H1 (cell line): ENCODE measurements around the gene RAI2. TPM values are rescaled to one million over a fixed set of nuclear protein-coding genes. Genes with fewer than 3 reads are reported as not detected.

Experiments
- CTCF ChIA-PET: fragments of 300-600 bp; sonication (Branson Sonifier 250); formaldehyde crosslinking; loops from one replicate; lab custom pipeline; 2021; ENCODE audit not compliant: partially characterized antibody; lab: Charles Lee
- POLR2A ChIA-PET: fragments of 300-600 bp; sonication (Branson Sonifier 250); formaldehyde crosslinking; loops from one replicate; lab custom pipeline; 2021; ENCODE audit warnings: inconsistent platforms; ENCODE audit not compliant: partially characterized antibody; lab: Charles Lee
- DNase-seq, 2 experiments: peaks; one replicate each; pipeline versions ENCODE4 v3.0.0 to v3.0.0-alpha.2; 2010 to 2022; ENCODE audit warnings: low spot score in 2 of 2, low read depth in 1 of 2, mixed read lengths in 1 of 2
- FAIRE-seq: peaks from 2 replicates; lab custom pipeline; 2011; peaks lifted over from hg19 to GRCh38; lab: Jason Lieb, UNC
- H2AFZ ChIP-seq: 2 replicates; pipeline ENCODE4 v1.8.1; 2012; ENCODE audit warnings: low read length, inconsistent platforms
- H2AK5ac ChIP-seq: 2 replicates; pipeline ENCODE4 v1.6.1; 2013; ENCODE audit warnings: low read depth, low read length
- H2BK120ac ChIP-seq: replicated peaks from 2 replicates; pipeline ENCODE3; 2013; ENCODE audit warnings: low read depth, low read length, inconsistent platforms
- H2BK12ac ChIP-seq: 2 replicates; pipeline ENCODE4 v1.6.1; 2013; ENCODE audit warnings: low read depth, low read length
- H2BK15ac ChIP-seq: 2 replicates; pipeline ENCODE4 v1.6.1; 2013; ENCODE audit warnings: low read length
- H2BK20ac ChIP-seq: 2 replicates; pipeline ENCODE4 v1.6.1; 2013; ENCODE audit warnings: low read length
- H2BK5ac ChIP-seq: 2 replicates; pipeline ENCODE4 v1.6.1; 2013; ENCODE audit warnings: low read depth, low read length
- H3K14ac ChIP-seq: 2 replicates; pipeline ENCODE4 v1.6.1; 2013; ENCODE audit warnings: inconsistent platforms; ENCODE audit not compliant: insufficient read length
- H3K18ac ChIP-seq: 2 replicates; pipeline ENCODE4 v1.6.1; 2013; ENCODE audit warnings: low read length; ENCODE audit errors: extremely low read depth
- H3K23ac ChIP-seq: 2 replicates; pipeline ENCODE4 v1.6.1; 2013; ENCODE audit warnings: inconsistent platforms; ENCODE audit not compliant: insufficient read length
- H3K23me2 ChIP-seq: 2 replicates; pipeline ENCODE4 v1.6.1; 2013; ENCODE audit warnings: low read depth, low read length
- H3K27ac ChIP-seq: 2 replicates; pipeline ENCODE4 v1.6.1; 2011; ENCODE audit warnings: low read depth, low read length, inconsistent platforms
- H3K27me3 ChIP-seq, 4 experiments: replicated peaks in 1 of 4; 1 replicate in 1 of 4; 2 replicates in 3 of 4; pipeline versions ENCODE4 v1.6.1 to v1.8.1; 2011 to 2013; ENCODE audit warnings: low read length in 3 of 4, mild to moderate bottlenecking in 3 of 4, inconsistent platforms in 2 of 4, mixed read lengths in 2 of 4, moderate library complexity in 1 of 4; ENCODE audit not compliant: control insufficient read depth in 3 of 4, insufficient read depth in 3 of 4; ENCODE audit errors: extremely low read depth in 1 of 4
- H3K36me3 ChIP-seq, 4 experiments: 2 replicates each; pipeline versions ENCODE4 v1.6.1 to v1.8.1; 2011 to 2013; ENCODE audit warnings: mild to moderate bottlenecking in 4 of 4, low read length in 3 of 4, moderate library complexity in 2 of 4, control low read depth in 1 of 4, inconsistent platforms in 1 of 4; ENCODE audit not compliant: insufficient read depth in 4 of 4, control insufficient read depth in 2 of 4
- H3K4ac ChIP-seq: replicated peaks from 2 replicates; pipeline ENCODE3; 2013; ENCODE audit warnings: low read length, low read depth, mixed read lengths, inconsistent platforms; ENCODE audit not compliant: insufficient read length
- H3K4me1 ChIP-seq, 4 experiments: replicated peaks in 1 of 4; 1 replicate in 1 of 4; 2 replicates in 3 of 4; pipeline versions ENCODE4 v1.6.1 to v1.8.1; 2011 to 2013; ENCODE audit warnings: low read length in 3 of 4, inconsistent platforms in 2 of 4, mixed read lengths in 1 of 4; ENCODE audit not compliant: insufficient read depth in 4 of 4, control insufficient read depth in 3 of 4
- H3K4me2 ChIP-seq, 2 experiments: 2 replicates each; pipeline versions ENCODE4 v1.6.1 to v1.8.1; 2011 to 2013; ENCODE audit warnings: low read depth in 2 of 2, low read length in 2 of 2, control low read depth in 1 of 2, inconsistent platforms in 1 of 2, mild to moderate bottlenecking in 1 of 2; ENCODE audit not compliant: insufficient read depth in 1 of 2
- H3K4me3 ChIP-seq, 4 experiments: fragments of 200-600, 300-600 bp in 1 of 4; sonication (generic), shearing (Covaris generic), sonication (Bioruptor Twin) in 1 of 4; 2 replicates each; pipeline versions ENCODE4 v1.5.1 to v1.8.1; 2011 to 2016; ENCODE audit warnings: low read length in 4 of 4, low read depth in 3 of 4, control low read depth in 2 of 4, inconsistent platforms in 2 of 4, mild to moderate bottlenecking in 2 of 4, mixed read lengths in 1 of 4, moderate library complexity in 1 of 4; ENCODE audit not compliant: insufficient read depth in 2 of 4; ENCODE audit errors: extremely low read depth in 1 of 4
- H3K56ac ChIP-seq: replicated peaks from 2 replicates; pipeline ENCODE3; 2013; ENCODE audit warnings: low read depth, mild to moderate bottlenecking, mixed read lengths, low read length, inconsistent platforms; ENCODE audit not compliant: insufficient read length
- H3K79me1 ChIP-seq: 2 replicates; pipeline ENCODE4 v1.6.1; 2013; ENCODE audit warnings: low read depth, low read length, control low read depth
- H3K79me2 ChIP-seq, 2 experiments: 2 replicates each; pipeline versions ENCODE4 v1.6.1 to v1.8.1; 2012 to 2013; ENCODE audit warnings: low read length in 2 of 2, mild to moderate bottlenecking in 2 of 2, inconsistent platforms in 1 of 2; ENCODE audit not compliant: insufficient read depth in 2 of 2, control insufficient read depth in 1 of 2
- H3K9ac ChIP-seq, 4 experiments: replicated peaks in 1 of 4; 1 replicate in 1 of 4; 2 replicates in 3 of 4; pipeline versions ENCODE4 v1.6.1 to v1.8.1; 2011 to 2013; ENCODE audit warnings: low read depth in 3 of 4, low read length in 3 of 4, control low read depth in 2 of 4, mild to moderate bottlenecking in 2 of 4, moderate library complexity in 2 of 4, inconsistent platforms in 1 of 4; ENCODE audit errors: extremely low read depth in 1 of 4
- H3K9me3 ChIP-seq, 2 experiments: 2 replicates each; pipeline versions ENCODE4 v1.6.1 to v1.8.1; 2012 to 2013; ENCODE audit warnings: mild to moderate bottlenecking in 2 of 2, moderate library complexity in 2 of 2, control low read depth in 1 of 2, inconsistent platforms in 1 of 2, low read depth in 1 of 2, low read length in 1 of 2, mixed read lengths in 1 of 2; ENCODE audit not compliant: insufficient read depth in 2 of 2
- H4K20me1 ChIP-seq, 2 experiments: replicated peaks in 1 of 2; 2 replicates each; pipeline versions ENCODE3 to v1.8.1; 2011 to 2013; ENCODE audit warnings: inconsistent platforms in 2 of 2, low read length in 2 of 2, mild to moderate bottlenecking in 1 of 2; ENCODE audit not compliant: insufficient read depth in 2 of 2, control insufficient read depth in 1 of 2
- H4K5ac ChIP-seq: 2 replicates; pipeline ENCODE4 v1.6.1; 2013; ENCODE audit warnings: low read length, low read depth, mixed read lengths, inconsistent platforms; ENCODE audit not compliant: insufficient read length
- H4K8ac ChIP-seq: 2 replicates; pipeline ENCODE4 v1.8.0; 2013; ENCODE audit warnings: mild to moderate bottlenecking, moderate library complexity, low read length, inconsistent platforms; ENCODE audit not compliant: insufficient read depth; ENCODE audit errors: extremely low read depth
- H4K91ac ChIP-seq: replicated peaks from 2 replicates; pipeline ENCODE3; 2013; ENCODE audit warnings: low read length, mixed read lengths, inconsistent platforms; ENCODE audit not compliant: insufficient read length
- BCL11A ChIP-seq, 2 experiments: IDR thresholded peaks; one replicate each; pipeline ENCODE4 v1.6.1; 2011; ENCODE audit warnings: low read depth in 2 of 2, low read length in 2 of 2, mild to moderate bottlenecking in 2 of 2
- EZH2 ChIP-seq: fragments of 200-600 bp; sonication (generic); IDR thresholded peaks from 2 replicates; pipeline ENCODE4 v1.7.1; 2012; ENCODE audit warnings: low read depth, mild to moderate bottlenecking, moderate library complexity, low read length, inconsistent platforms; ENCODE audit not compliant: severe bottlenecking
- KDM5A ChIP-seq: fragments of 200-600 bp; IDR thresholded peaks from 2 replicates; pipeline ENCODE4 v1.7.1; 2012; ENCODE audit warnings: mild to moderate bottlenecking, low read length, inconsistent platforms, mixed read lengths
- SUZ12 ChIP-seq: fragments of 200-600 bp; sonication (generic); IDR thresholded peaks from 2 replicates; pipeline ENCODE4 v1.6.1; 2012; ENCODE audit warnings: mild to moderate bottlenecking, inconsistent platforms, low read length, moderate library complexity, mixed read lengths
- WGBS, 2 experiments: shearing (Covaris generic) in 1 of 2; methylation state at CpG; one replicate each; pipeline versions ENCODE4 v1.1.6 to v1.1.7; 2013 to 2015; ENCODE audit warnings: low lambda C conversion rate in 2 of 2, mixed read lengths in 2 of 2, inconsistent platforms in 1 of 2, low coverage in 1 of 2, missing lambda C conversion rate in 1 of 2; ENCODE audit not compliant: insufficient replicate concordance in 2 of 2, insufficient coverage in 1 of 2, insufficient read length in 1 of 2; ENCODE audit errors: extremely low coverage in 1 of 2, missing lambda C conversion rate in 1 of 2; 5-methylcytosine and 5-hydroxymethylcytosine counted together
- polyA plus RNA-seq, 7 experiments: library from polyadenylated mRNA; depleted of rRNA in 3 of 7; stranded (reverse) in 5 of 7; unstranded in 2 of 7; fragments of >200 nt in 5 of 7; fragments of 200-250 nt in 2 of 7; gene quantifications; 1 replicate in 5 of 7; 2 replicates in 1 of 7; 4 replicates in 1 of 7; pipeline versions ENCODE4 v1.2.1 to v1.2.3, GENCODE V29; 2011 to 2013; ENCODE audit warnings: missing spikeins in 2 of 7, mixed read lengths in 2 of 7
- total RNA-seq: library from RNA; stranded (reverse); fragmentation: NEBNext Ultra II Directional; extraction: Animal tissue kit (Norgen Biotek cat#: 25700); gene quantifications from 2 replicates; pipeline ENCODE4 v1.2.1, GENCODE V29; 2021

The RAI2 gene
- total and polyA plus RNA-seq, 2 of the 8 experiments (the other 6 are each of a cell fraction or from before 2014, with no cell fraction given): 0.60 to 2.0 TPM

DNA sequence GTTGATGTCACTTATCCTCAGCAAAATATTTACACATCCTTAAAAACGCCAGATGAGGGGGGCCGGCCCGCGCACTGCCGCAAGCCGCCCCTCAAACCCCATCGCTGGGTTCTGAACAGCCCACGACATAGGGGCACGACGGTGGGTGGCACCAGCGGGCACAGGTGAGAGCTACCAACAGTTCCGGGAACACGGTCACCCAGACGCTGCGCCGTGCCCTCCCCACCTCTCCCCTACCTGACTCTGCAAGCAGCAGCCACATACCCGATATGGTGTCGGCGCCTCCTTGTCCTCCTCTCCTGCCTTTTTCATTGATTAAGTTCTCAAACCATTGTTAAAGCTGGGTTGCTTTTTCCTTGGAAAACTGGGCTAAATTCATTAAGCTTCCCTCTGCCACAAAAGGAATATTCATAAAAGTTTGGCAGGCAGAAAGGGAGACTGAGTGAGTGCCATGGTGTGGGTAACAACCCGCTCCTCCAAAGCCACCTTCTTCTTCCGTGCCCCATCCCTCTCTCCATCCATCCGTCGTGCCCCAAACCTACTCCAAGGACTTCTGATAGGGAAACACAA, 1.4 kb downstream of the RAI2 start:
- H3K14ac ChIP-seq: no peak overlapping the region
- H3K79me2 ChIP-seq: no peaks in the 10 kb centered on the region
- H2BK120ac ChIP-seq: no peak overlapping the region
- H2AFZ ChIP-seq: peak overlapping the region; percentile 44; the same call in 1 of the 2 replicates
- ChIA-PET CTCF (interaction anchor here (1.0 to 1.3 kb wide), 3 partner anchors 48 to 84 kb away, joined by 3 to 4 read pairs (median 3); no protein-coding TSS in a partner anchor), POLR2A (no interaction called here)
- H3K9me3 ChIP-seq: no peaks in the 10 kb centered on the region
- no peak overlapping the region for H4K5ac ChIP-seq
- H3K23ac ChIP-seq: no peak overlapping the region
- H3K4ac ChIP-seq: no peak overlapping the region
- H3K9ac ChIP-seq: no peak overlapping the region
- H3K18ac ChIP-seq: no peak overlapping the region
- peak overlapping the region; percentile 40 to 74 (median 50) for H3K4me3 ChIP-seq
- no peaks in the 10 kb centered on the region for H3K79me1 ChIP-seq
- no peak overlapping the region for H2BK5ac ChIP-seq
- H3K27ac ChIP-seq: no peak overlapping the region
- no peak overlapping the region for H4K8ac ChIP-seq
- H4K91ac ChIP-seq: no peak overlapping the region
- H3K4me2 ChIP-seq: peak overlapping the region; percentile 82 to 87
- peaks cover 0 to 7% (median 2%) of the 10 kb centered on the region in 4 experiments; a peak in 1 of 7 replicates for H3K4me1 ChIP-seq
- H2BK12ac ChIP-seq: no peak overlapping the region
- no peak overlapping the region for H2AK5ac ChIP-seq
- H3K56ac ChIP-seq: no peak overlapping the region
- H3K36me3 ChIP-seq: no peaks in the 10 kb centered on the region
- no peak for FAIRE-seq
- H4K20me1 ChIP-seq: peaks cover 0 to 3% of the 10 kb centered on the region in 2 experiments
- H3K23me2 ChIP-seq: peaks cover 7% of the 10 kb centered on the region; the same call in 1 of the 2 replicates
- no peak overlapping the region for H2BK15ac ChIP-seq
- 4% methylated on average over 19 of the region's 23 CpGs; no CpG with 5 or more reads in 1 of the 2 experiments for WGBS, 2 experiments
- no peak overlapping the region for H2BK20ac ChIP-seq
- TF ChIP-seq EZH2: peak; percentile 62
- no peak for TF ChIP-seq BCL11A (IDR thresholded peaks at IDR 0.05; ENCODE audit: low read depth in 2 of 2, low read length in 2 of 2)
- no peak for TF ChIP-seq KDM5A
- peak; percentile 69; the same call in 1 of the 2 replicates for TF ChIP-seq SUZ12
- DNase-seq: no peak
- H3K27me3 ChIP-seq: peaks cover 12 to 41% (median 30%) of the 10 kb centered on the region in 4 experiments
